ENCODE results near the gene PPP3CA.
"Not testable (repeated sequence)": the region's sequence is repeated elsewhere in the genome, so short reads cannot be mapped to it uniquely, and the experiment has no call there.

The PPP3CA gene

DNA sequence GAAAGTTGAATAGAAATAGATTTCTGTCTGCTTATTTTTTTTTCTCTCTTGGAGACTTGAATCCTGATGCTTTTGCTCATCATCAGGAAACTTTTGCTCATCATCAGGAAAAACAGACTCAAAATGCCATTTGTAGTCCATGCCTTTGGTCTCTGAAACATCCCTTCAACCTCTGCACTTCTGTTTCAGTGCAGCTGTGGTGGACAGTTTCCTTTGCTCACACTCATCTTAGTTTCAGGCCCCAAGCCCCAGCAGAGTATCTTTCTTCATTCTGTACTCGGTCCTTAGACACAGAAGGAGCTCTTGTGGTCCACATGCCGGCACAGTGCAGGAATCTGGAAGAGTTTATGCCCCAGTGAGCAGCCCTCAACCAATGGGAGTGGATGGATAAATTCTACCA lies 337.9 kb downstream of the PPP3CA start:
- no peak for DNase-seq (ENCODE audit: low read depth in 2 of 2)

DNA sequence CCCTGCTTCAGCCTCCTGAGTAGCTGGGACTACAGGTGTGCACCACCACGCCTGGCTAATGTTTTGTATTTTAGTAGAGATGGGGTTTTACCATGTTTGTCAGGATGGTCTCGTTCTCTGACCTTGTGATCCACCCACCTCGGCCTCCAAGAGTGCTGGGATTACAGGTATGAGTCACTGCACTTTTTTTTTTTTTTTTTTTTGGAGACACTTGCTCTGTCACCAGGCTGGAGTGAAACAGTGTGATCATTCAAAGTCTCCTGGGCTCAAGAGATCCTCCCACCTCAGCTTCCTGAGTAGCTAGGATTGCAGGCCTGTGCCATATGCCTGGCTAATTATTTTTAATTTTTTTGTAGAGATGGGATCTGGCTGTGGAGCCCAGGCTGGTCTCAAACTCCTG lies 338.8 kb downstream of the PPP3CA start:
- no peak for DNase-seq (ENCODE audit: low read depth in 2 of 2)

DNA sequence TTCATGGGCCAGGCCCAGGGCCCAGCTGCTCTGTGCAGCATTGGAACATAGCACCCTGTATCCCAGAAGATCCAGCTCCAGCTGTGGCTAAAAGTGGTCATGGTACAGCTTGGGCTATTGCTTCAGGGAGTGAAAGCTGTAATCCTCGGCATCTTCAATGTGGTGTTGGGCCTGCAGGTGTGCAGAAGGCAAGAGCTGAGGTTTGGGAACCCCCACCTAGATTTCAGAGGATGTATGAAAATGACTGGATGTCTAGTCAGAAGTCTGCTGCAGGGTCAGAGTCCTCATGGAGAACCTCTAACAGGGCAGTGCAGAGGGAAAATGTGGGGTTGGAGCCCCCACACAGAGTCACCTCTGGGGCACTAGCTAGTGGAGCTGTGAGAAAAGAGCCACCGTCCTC lies 341.7 kb downstream of the PPP3CA start:
- DNase-seq (ENCODE audit: low read depth in 2 of 2): no peak

DNA sequence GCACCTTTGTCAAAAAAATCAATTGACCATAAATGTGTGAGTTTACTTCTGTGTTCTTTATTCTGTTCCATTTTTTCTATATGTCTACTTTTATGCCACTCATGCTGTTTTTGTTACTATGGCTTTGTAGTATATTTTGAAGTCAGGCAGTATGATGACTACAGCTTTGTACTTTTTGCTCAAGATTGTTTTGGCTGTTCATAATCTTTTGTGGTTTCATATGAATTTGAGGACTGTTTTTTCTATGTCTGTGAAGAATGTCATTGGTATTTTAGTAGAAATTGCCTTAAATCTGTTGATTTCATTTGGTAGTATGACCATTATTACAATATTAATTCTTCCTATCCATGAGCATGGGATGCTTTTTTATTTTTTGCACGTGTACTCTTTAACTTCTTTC lies 346.8 kb downstream of the PPP3CA start:
- no peak for DNase-seq (ENCODE audit: low read depth in 2 of 2)

DNA sequence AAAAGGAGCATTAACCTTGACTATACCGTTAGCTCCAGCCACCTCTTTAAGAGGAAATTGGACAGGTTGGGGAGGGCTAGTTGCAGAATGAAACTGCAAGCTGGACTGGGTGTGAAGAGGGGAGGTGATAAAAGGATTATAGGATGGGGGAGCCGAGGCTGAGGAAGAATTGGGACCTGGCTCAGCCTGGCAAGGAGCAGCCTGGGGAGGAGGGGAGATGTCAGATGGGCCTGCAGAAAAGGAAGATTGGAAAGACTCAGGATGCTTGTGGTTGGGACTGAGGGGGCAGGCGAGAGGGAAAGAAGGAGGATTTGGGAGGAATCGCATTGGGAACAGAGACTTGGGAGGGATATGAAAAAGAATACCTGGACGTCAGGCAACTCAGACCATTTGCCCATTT lies 351.7 kb downstream of the PPP3CA start:
- DNase-seq (ENCODE audit: low read depth in 2 of 2): no peak

DNA sequence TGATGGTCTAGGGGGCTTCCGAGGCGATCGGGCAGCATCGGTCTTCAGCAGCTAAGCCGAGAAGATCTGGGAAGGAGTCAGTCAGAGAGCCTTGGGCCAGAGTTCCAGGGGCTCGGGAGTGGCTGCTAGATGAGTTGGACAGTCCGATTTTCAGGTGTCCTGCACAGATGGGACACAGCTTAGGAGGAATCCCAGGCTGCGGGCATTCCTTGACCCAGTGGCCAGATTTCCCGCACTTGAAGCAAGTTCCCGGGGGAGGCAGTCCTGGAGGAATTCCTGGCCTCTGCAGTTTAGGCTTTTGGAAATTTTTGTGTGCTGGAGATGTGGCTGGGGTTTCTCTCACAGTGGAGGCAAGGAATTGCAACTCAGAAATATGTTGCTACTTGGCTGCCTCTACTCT lies 352.3 kb downstream of the PPP3CA start:
- not testable (repeated sequence) for DNase-seq (ENCODE audit: low read depth in 2 of 2)

DNA sequence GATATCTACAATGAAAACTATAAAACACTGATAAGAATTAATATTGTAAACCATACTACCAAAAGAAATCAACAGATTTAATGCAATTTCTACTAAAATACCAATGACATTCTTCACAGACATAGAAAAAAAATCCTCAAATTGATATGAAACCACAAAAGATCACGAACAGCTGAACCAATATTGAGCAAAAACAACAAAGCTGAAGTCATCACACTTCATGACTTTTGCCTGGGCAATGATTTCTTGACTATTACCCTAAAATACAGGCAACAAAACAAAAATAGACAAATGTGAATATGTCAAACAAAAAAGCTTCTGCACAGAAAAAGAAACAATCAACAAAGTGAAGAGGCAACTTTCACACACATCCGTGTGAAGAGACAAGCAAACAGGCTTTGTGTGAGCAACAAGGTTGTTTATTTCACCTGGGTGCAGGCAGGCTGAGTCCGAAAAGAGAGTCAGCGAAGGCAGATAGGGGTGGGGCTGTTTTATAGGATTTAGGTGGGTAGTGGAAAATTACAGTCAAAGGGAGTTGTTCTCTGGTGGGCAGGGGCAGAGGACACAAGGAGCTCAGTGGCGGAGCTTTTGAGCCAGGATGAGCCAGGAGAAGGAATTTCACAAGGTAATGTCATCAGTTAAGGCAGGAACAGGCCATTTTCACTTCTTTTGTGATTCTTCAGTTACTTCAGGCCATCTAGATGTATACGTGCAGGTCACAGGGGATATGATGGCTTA lies 355.8 kb downstream of the PPP3CA start:
- not testable (repeated sequence) for DNase-seq (ENCODE audit: low read depth in 2 of 2)

DNA sequence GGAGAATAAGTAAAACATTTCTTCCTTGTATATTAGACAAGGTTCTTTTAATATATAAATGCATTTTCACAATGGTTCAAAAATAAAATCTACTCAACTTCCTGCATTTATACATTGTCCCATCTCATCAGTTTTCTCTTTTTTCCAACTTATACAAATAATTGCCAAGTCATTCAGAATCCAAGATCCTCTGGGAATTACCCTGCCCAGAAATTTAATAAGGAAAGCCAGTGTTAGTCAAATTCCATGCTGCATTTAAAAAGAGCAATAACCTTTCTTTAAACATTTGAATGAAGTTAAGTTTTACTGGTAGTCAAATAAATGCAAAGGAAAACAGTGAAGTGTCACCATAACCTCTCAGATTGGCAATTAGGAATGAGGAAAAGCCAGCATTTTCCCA lies 357.9 kb downstream of the PPP3CA start:
- DNase-seq (ENCODE audit: low read depth in 2 of 2): no peak

DNA sequence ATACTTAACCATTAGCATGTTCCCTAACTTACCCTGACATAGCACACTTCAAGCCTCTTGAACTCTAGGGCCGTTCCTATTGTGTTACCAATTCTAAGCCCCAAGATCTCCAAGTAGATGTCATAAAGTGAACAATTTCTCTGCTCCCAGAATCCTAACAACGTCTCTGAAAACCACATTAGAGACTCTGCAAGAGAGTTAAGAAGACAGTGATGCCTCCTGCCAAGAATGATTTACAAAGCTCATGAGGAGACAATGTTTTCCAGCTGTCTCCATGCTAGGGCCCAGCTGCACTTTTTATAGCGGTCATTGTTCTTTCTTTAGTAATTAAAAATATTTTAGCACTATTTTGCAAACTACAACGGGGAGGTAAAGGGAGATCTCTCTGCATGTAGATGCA lies 358.4 kb downstream of the PPP3CA start:
- no peak for DNase-seq (ENCODE audit: low read depth in 2 of 2)

DNA sequence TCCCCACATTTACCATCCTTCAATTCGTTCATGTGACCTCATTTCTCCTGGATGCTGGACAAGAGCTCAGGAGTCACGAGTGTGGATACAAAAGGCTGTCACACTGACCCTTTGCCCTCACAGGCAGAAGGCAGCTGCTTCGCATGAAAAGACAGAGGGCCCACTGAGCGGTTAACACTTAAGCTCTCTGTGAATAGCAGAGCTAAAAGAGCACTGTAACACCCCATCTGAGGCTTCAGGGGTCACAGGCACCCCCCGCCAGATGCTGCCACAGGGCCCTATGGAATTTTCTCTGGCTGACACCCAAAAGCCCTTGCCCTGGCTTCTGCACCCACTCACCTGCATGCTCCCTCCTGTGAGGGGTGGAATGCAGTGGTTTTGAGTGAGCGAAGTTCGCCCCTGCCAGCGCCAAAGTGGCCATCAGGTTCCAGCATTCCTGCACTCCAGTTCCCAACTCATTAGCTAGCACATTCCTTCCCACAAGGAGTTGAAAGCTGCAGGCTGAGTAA lies 360.9 kb downstream of the PPP3CA start:
- DNase-seq (ENCODE audit: low read depth in 2 of 2): no peak

DNA sequence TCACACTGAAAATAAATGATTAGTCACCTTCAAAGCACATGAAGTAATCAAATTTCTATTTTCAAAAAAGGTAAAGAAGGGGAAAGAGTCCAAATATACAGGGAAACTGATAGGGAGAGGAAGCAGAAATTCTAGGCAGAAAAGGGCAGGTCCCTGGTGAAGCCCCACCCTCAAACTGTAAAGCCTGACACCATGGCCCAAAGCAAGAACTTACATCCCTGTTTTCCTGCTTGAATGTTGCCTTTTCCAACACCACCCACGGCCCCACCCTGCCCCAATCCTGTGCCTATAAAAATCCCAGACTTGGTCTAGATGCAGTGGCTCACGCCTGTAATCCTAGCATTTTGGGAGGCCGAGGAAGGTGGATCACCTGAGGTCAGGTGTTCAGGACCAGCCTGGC lies 361.8 kb downstream of the PPP3CA start:
- no peak for DNase-seq (ENCODE audit: low read depth in 2 of 2)

DNA sequence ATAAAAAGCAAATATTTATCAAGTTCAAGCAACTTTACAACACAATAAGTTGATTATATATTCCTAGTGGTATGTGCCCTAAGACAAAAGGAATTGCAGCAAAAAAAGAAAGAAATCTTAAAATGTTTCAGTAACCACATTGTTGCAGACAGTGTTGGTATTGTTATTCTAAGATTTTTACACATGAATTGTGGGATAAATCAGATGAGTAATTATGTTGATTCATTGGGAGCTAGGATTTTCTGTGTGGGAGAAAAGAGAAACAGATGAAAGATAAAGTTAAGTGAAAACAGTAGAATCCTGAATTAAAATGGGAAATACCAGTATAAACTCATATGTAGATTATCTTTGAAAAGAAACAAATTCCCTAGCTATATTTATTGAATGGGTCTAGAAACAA lies 362.4 kb downstream of the PPP3CA start:
- no peak for DNase-seq (ENCODE audit: low read depth in 2 of 2)

DNA sequence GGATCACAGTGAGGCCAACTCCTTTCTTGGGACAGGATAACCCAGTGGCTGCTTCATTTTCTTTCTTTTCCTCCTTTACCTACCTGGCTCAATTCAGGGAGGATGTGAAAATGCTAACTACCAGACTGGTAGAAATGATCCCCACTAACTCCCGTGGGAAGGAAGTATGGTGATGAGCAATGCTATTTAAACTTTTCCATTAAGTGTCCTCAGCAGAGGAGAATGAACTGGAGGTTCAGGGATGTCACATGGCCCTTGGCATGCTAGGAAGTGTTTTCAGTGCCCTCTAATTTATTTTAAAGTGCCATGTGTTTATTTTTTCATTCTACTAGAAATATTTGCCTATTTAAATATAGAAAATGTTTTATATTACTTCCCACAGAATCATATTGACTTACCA lies 363.9 kb downstream of the PPP3CA start:
- DNase-seq (ENCODE audit: low read depth in 2 of 2): no peak

DNA sequence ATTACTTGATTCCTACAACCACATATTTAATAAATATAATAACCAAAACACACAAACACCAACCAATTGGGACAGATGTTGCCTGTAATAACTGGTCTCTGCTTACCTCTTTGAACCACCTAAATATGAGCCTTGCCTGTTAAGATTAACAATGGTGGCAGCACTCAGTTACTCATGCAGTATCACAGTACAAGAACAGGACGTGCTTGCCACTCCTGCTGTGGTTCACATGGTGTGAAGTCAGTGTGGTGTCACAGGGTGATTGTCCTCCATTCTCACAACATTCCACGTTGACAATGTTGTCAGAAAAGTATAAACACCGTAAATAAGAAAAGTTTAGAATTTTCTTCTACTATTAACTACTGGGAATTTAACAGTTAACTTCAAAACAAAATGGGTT lies 365.0 kb downstream of the PPP3CA start:
- no peak for DNase-seq (ENCODE audit: low read depth in 2 of 2)

DNA sequence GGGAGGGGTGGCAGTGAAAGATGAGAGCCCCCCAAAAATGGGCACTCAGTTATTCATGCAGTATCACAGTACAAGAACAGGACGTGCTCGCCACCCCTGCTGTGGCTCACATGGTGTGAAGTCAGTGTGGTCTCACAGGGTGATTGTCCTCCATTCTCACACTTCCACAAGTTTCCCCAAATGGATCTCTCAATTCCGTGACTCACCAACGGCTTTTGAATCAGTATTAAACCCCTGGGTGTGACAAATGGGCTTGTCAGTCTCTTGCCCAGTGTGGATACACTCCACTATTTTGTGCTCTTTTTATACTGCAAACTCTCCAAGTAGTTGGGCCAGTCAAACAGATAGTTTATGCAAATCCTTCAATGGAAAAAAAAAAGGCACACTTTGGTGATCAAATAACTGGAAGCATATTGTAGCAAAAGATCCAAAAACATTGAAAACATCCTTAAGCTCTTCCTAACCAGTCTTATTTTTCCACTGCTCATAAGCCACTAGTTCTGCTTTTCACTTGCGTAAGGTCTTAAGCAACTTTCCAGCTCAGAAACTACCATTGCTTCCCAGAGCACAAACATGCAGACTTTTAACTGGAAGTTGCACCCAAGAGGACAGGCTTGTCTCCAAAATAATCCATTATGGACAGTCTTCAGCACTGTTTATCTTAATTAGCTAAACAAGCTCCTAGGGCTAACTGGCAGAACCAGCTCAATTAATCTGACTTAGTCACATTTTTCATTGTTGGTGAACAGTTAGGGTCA lies 365.7 kb downstream of the PPP3CA start:
- DNase-seq (ENCODE audit: low read depth in 2 of 2): no peak

DNA sequence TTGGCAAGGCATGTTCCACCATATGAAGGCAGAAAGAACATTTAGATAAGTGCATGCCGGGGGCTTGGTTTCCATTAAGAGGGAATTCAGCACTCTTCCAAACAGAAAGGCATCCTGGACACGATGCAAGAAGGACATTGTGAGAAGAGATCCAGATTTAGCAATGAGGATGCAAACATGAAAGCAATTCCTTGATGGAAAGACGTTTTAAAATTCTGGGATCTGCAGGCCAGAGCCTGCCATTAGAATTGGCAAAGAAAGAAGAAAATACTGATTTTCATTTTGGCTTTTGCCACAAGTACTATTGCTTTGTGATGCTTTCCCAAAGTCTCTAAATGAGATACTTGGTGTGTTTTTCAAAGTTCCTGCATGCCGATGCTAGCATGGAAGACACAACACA lies 367.6 kb downstream of the PPP3CA start:
- no peak for DNase-seq (ENCODE audit: low read depth in 2 of 2)

DNA sequence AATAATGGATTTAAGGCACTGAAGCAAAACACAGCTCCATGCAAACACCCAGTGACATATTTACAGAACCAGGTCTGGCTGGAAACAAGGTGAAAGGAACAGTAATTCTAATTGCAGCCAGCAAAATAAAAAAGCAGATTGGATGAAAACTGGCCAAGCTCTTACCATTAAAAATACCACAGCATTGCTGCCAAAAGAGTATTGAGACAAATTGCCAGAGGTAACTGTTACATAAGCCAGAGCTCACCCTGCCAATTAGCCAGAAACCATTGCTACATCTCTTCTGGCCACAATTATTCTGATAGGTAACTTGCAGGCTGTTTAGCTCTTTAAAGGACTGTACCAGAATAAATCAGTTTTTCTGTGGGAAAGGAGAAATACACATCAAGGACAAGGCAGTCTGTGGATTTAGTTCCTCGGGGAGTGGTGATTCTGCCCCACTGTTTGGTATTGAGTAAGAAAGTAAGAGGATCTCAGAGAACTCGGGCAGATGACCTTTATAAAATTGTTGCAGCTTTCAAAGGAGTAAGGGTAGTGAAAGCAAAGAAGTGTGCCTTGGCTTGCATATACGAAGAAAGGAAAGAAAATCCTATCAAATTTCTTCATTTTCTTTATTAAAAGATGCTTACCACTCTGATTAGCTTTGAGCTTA lies 369.5 kb downstream of the PPP3CA start:
- no peak for DNase-seq (ENCODE audit: low read depth in 2 of 2)

DNA sequence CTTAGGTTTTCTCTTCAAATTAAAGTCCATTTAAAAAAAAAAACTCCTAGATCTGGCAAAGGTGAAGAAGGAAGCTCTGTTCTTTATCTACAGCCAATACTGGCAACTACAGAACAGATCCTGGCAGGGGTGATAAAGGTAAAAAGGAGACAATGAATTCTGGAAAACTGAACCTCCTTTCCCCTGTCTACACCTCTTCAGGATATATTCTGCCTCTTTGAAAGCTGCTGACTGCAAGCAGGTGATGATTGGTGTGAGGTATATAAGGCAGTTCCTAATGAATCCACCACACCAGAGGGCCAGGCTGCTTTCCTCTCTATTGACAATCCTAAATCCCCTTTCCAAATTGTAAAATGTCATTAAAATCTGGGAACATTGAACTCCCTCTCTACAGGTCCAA lies 370.1 kb downstream of the PPP3CA start:
- DNase-seq (ENCODE audit: low read depth in 2 of 2): no peak
